Activated T-helper 9 cell treated with anti-CD3 and anti-CD28 coated beads, Interleukin-2, amount 50 U/mL, for 16 hours (primary cell): ENCODE data around the gene COL8A2.

ENCODE experiments used
- DNase-seq: peaks from one replicate; pipeline ENCODE4 v3.0.0-alpha.2; 2020; ENCODE audit warnings: low read depth

The COL8A2 gene

DNA sequence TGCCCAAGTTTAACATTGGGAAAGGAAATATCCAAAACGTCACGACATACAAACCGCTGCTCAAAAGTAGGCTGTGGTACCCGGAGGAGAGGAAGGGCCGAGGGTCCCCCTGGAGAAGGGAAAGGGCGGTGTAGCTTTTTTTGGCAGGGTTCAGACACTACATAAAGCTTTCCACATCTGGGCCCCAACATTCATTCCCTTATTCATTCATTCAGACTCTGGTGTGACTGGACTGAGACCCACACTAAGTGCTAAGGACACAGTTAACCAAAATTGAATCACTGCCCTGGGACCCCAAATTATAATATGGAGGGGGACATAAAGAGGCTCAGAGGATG is 10.3 kb upstream of the COL8A2 start:
- DNase-seq = no peak

DNA sequence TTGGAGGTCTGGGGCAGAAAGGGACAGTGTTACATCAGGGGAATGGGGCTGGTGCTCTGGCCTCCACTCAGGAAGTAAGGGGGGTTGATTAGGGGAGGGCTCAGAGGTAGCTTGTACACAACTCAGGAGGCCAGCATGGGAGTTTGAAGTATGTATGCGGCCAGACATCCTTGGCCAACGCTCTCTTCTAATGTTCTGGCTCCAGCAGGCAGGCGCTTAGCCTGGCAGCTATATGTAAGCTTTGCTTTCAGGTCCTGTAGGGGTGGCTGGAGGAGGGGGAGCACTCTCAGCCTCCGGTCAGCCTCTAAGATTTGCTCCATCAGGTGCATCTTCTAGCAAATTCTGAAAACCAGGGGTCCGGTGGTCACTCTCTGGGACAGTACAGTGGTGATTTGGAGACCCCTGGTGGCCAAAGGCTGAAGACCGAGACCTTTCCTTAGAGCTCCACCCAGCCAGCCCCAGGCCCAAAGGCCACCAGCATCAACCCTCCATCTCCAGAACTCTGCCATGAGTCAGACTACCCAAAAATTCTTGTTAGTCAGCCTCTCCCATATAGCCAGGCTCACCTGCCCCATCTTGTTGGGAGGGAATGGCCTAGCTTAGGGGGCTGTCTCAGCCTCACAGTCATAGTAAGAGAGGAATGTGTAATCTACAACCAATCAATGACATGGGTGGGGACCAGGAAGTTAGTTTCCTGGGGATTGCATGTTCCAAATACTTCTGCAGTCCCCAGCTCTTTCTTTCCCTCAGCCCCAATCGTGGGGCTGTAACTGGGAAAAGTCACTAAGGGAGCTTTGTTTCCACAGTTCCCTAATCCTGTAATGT is 9.7 kb upstream of the COL8A2 start:
- DNase-seq = no peak

DNA sequence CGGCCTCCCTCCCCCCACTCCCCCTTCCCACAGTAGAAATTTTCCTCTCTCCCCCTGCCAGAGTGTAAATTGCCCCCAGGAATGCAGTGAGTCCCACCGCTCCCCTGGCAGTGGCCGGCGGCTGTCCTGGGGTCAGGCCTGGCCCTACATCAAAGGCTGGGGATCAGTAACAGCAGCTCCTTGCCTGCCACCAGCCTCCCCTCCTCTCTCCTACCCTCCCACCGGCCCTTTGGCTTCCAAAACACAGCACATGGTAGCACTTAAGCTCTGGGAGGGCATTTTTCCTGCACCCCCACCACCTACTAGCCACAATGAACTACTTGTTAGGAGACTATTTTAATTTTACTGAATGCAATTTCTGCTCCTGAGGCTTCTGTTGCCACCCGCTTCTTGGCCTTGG is 9.0 kb upstream of the COL8A2 start:
- DNase-seq = no peak

DNA sequence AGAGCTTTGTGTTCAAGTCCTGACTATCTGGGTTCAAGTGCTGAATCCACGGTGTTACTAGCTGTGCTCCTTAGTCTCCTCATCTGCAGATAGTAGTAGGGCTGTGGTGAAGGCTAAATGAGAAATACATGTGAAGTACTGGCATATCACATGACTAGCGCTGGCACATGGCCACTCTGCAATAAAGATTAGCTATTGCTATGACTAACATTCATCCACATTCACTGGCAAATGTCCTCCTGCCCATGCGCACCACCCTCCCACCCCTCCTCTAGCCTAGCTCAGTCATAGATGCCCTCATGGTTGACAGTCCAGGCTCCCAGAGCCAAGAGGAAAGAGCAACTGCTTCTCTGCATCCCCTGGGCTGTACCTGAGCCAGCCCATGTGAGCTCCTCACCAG is 8.5 kb upstream of the COL8A2 start:
- DNase-seq = no peak

DNA sequence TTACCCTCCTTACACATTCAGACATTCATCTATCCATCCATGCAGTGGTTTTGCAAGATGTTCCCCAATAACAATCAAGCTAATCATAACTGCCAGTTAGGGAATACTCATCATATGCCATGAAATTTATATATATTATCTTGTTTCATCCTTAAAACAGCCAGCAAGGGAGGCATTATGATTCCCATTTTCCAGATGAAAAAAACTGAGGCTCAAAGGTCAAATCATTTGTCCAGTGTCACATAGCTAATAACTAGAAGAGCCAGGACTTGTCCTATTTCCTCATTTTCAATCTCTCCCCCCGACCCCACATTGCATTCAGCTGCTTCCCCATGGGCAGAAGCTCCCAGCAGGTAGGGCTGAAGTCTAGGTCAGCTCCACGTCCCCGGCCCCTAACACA is 7.0 kb upstream of the COL8A2 start:
- no peak for DNase-seq

DNA sequence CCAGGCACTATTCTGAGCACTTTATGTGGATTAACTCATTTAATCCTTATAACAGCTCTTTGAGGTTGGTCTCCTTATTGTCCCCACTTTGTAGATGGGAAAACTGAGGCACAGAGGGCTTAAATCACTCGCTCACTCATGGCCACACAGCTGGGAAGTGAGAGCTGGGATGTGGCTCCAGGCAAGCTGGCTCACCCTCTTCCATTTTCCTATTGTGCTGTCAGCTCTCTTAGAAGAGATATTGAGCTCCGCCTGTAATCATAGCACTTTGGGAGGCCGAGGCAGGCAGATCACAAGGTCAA is 3.8 kb upstream of the COL8A2 start:
- DNase-seq = no peak

DNA sequence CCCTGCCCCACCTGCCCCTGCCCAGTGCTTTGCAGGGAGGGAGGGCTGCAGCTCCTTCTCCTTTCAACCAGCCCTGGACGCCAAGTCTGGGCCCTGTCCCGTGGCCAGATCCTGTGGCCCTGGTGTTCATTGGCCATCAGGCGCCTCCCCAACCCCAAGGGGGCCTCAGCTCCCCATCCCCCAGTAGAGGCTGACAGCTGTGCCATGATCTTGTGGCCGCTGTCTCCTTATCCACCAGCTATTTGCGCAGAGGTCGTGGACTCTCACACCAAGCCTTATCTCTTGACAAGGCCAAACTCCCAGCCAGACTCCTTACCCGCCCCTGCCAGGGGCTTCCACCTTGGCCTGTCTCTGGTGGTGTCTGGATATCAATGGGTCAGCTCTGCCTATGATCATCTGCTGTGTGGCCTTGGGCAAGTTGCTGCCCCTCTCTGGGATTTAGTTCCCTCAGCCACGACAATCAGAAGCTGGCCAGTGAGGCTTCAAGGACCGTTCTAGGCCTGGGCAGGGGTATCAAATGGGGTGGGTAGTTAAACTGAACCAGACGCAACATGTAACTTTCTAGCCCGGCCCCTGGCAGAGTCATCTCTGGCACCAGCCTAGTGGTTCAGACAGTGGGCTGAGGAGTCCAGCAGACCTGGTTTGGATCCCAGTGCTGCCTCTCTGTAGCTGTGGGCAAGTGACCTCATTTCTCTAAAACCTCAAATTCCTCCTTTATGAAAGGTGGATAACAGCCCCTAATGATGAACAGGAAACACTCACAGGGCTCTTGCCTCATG is 3.3 kb upstream of the COL8A2 start:
- no peak for DNase-seq

DNA sequence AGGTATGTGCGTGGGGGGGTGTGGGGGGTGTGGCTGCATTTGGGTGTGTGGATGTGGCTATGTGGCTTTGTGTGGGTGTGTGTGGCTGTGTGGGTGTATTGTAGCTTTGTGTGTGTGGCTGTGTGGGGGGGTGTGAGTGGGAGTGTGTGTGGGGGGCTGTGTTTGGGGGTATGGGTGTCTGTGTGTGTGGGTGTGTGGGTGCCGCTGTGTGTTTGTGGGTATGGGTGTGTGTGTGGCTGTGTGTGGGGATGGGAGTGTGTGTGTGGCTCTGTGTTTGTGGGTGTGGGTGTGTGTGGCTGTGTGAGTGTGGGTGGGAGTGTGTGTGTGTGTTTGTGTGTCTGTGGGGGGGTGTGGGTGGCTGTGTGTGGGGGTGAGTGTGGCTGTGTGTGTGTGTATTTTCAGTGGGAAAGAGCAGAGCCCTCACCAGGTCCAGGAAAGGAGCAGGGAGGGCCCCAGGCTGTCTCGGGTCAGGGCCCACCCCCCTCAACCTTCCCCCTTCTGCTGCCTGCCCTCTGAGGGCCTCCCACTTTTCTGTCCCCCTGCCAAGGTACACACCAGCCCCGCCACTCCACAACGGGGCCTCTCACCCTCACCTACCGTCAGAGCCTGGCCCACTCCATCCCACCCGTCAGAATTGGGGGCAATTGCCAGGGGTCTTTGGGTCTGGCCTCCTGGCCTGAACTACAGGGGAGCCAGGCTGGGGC is 1.9 kb upstream of the COL8A2 start:
- DNase-seq = no peak

DNA sequence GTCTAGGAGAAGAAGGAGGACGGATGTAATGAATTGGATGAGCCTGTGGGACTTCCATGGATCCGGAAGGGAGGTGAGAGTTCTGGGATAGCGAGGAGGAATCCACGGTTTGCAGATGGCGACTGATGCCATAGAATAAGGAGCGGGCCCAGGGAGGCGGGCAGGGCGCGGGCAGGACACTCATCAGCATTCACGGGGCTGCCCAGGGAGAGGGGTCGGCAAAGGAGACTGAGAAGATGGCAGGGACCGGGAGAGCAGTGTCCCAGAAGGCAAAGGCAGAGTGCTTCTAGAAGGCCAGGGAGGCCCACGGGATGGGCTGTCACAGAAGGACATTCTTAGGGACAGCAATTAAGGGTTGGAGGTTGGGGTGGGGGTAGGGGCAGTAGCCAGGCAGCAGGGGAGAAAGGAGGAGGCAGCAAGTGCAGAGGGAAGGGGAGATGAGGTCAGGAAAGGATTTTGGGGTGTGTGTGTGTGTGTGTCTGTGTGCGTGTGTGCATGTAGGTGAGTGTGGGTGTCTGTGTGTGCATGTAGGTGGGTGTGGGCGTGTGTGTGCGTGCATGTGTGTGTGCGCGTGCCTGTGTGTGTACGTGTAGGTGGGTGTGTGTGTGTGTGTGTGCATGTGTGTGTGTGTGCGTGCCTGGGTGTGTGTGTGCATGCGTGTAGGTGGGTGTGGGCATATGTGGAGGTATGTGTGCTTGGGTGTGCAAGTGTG is 1.1 kb upstream of the COL8A2 start:
- DNase-seq = no peak

DNA sequence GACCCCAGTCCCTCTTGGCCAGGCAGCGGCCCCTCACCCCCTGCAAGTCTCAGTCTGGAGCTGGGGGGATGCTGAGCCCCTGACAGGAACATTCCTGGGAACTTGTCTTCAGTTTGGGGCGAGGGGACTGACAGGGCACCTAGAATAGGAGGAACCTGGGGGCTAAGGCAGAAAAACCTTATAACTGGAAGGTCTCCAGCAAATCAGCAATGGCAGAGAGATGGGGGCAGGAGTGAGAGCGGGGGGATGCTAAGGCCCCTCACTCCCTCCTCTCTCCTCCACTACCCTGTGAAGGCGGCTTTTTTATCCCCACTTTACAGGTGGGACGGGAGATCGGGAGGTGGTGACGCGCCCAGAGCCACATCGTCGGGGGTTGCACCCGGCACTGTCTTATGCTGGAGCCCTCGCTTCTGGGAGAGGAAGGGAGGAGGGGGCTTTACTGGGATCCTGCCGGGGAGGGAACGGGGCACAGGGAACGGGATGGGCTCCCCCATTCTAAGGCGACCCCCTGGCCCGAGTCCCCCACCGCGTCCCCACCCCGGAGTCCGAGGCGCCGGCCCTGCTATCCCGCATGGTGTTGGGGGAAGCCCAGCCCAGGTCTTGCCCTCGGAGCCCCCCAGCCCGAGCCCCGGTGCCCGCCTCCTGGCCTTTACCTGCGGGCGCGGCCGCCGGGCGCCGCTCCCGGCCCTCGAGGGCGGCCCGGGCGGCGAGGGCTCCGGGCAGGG is 456 bp downstream of the COL8A2 start:
- DNase-seq = no peak

DNA sequence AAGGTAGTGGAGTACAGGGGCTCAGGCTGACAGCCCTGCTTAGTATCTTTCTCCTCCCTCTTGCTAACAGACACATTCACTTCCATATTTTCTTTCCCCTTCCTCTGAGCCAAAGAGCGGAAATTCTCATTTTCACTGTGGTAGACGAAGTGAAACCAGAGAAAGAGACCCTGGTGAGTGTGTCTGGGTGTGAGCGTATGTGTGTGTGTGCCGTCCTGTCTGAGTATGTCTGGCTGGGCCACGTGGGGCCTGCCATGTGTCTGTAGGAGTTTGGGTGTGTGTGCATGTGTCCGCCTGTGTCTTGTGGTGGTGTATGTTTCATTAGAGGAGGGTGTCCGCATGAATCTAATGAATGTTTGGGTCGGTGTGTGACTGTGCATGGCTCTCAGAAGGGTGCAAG is 1.7 kb downstream of the COL8A2 start:
- no peak for DNase-seq

DNA sequence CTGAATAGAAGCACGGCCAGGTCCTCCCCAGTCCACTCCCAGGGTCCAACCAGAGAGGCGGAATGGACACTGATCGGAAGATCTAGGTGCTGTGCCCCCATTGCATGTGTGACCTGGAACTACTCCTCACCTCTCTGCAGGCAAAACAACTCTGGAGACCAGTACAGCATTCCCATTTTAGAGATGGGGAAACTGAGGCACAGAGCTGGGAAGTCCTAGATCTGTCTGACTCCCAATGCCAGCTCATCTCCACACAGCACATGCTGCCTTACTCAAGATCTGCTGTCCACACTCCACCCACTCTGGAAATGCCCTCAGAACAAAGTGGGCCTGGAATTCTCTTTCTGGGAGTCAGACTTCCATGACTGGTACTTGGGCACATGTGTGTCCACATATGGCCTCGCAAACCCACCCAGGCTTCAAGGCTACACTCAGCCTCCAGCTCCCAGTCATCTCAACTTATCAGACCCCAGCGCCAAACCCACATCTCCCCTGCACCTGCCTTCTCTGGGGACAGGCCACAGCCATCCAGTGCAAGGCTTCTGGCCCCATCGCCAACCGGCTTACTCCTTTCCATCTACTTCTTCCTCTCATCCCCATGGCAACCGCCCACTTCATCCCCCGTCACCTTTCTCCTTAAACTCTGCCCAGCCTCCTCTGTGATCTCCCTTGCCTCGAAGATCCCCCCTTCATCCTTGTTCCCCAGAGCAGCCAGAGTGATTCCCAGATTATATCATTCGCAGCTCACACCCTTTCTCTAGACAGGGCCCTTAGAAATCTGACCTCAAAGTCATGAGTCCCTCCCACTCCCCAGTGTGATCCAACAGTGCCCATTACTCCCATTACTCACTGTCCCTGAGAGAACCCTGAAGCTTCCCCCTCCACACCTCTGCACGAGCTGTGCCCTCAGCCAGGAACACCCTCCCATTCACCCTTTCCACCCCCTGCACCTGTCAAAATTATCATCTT is 2.7 kb downstream of the COL8A2 start:
- DNase-seq = no peak

DNA sequence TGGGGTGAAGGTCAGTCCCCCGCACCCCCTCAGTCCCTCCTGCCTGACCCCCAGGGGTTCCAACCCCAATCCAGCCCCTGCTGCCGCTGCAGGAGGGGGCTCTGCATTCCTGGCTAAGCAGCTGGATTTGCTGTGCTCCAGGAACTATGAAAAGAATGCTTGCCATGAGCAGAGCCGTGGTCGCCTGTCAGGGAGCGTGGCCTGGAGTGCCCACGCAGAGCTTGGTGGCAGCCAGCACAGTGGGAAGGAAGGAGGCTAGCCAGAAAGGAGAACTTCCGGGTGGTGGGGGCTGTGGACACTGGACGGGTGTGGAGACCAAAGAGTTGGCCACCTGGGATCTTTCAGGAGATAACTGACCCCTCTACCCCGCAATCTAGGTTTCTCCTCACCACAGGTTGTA is 5.6 kb downstream of the COL8A2 start:
- DNase-seq = no peak

DNA sequence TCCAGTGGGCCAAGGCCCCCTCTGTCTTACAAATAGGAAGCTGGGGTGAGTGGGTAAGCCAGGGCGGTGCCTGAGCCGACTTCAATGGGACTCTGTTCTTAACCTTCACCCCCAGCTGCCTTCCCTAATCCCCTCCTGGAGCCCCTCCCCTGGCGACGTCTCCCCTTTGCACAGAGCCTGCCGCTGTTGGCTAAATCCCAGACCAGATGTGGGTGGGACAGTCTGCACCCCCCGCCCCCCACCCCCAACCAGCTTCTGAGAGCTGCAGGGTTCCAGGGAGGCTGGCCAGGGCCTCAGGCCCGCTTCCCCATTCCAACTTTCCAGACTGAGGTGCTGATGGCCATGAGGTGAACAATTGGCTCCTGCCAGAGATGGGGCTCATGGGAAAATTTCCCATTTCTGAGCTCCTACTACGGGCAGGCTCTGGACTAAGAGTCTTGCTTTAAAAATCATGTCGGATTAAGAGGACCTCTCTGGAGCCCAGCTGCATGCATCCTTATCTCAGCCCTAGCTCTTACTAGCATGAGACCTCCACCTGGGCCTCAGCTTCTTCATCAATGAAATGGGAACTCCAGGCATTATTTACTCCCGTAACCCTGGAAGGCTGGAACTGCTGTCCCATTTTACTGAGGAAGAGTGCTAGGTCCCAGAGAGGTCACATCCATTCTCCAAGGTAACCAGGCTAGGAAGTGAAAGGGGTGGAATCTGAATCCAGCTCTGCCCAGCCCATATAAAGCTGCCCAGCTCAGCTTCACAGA is 6.4 kb downstream of the COL8A2 start:
- no peak for DNase-seq

DNA sequence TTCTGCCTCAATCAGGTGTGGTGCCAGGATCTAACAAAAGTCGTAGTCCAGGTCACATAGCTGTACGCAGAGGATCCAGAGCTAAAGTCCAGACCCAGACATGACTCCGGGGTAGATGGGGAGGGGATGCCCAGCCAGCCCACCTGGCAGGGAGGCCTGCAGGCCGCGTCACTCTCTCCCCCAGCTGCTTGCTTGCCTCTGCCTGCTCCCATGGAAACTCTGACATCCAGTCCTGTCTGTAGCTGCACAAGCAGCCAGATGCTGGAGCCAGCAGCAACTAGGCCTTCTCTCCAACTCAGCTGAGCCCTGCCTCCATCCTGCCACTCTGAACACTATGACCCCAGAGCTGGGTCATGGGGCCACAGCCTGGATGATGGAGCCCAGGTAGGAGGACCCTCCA is 8.1 kb downstream of the COL8A2 start:
- no peak for DNase-seq

DNA sequence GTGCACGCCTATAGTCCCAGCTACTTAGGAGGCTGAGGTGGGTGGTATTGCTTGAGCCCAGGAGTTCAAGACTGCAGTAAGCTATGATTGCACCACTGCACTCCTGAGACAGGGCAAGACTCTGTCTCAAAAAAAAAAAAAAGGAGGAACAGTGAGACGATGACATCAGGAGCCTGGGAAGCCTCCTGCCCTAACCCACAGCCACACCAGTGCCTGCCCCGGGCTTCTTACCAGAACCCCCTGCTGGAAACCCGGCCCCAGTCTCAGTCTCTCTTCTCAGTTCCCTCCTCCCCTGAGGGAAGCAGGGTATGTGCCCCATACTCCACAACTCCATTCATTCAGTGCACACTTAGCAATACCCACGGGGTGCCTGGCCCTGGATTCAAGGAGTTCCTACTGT is 9.1 kb downstream of the COL8A2 start:
- DNase-seq = no peak

DNA sequence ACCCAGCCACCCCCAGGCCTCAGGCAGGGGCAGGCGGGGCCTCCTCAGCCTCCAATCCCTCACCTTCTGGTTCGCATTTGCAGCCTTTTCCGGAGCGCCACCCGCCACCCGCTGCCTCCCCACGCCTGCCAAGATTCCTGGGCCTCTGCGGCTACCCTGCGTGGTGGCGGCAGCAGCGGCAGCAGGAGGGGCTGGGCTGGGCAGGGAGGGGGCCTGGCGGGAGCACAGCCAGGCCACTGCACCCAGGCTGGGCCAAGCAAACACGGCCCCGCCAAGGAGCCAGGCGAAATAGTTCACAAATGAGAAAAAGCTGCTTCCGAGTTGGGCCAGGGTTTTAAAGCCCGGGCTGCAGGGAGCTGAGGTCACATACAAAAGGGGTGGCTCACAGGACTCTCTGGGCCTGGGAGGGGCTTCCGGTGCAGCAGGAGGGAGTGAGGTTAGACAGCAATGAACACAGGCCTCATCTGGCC is 9.8 kb downstream of the COL8A2 start:
- DNase-seq = no peak

DNA sequence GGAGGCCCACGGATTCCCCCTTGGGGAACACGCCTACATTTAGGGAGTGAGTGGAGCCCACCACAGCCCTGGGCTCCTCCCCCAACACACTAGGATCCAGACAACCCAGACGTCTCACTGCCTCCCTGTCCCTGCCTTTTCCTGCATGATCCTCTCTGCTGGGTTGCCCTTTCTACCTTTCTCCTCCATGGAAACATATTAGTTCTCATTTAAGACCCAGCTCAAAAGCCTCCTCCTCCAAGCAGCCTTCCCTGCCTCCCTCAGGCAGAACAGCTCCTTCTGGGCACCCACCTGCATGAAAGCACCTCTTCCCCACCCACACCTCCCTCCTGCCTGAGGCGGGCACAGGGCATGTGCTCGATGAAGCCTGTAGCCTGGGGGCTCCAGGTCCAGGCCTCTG is 10.7 kb downstream of the COL8A2 start:
- no peak for DNase-seq

DNA sequence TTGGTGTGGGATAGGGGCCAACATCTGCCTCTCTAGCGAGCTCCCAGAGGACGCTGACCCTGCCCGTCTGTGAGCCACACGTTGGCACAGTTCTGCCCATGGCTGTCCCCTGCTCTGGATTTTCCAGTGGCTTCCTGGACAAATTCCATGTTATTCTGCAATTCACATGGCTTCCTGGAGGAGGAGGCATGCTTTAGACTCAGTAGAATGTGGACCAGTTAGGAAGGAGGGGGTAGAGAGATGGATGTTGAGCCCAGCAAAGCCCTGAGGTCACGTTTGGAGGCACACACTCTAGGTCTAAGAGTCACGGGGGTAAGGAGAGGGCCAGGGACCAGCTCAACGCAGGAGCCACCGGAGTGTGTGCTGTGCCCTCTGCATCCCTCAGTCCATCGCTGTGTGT is 12.2 kb downstream of the COL8A2 start:
- no peak for DNase-seq

DNA sequence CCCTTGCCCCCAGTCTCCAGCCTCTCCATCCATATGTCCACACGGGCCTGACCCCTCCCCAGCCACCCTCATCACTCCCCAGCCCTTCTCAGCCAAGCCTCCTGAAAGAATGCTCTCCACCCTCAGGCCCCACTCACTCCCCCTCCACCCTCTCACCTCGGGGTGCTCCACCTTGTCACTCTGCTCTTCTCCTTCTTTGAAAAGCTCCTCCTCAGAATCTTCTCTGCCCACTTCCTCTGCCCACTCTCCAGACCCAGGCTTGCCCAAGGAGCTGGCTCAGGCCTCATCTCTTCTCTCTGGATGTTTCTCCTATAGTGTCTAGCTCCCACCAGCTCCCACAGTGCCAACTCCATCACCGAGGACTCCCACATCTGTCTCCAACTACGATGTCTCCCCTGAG is 13.9 kb downstream of the COL8A2 start:
- no peak for DNase-seq
